CD14-positive monocyte (primary cell): Measurements from ENCODE around the gene KBTBD8. TPM values are rescaled to one million over a fixed set of nuclear protein-coding genes. Genes with fewer than 3 reads are reported as not detected.

ENCODE experiments used
- DNase-seq, 3 donors: peaks; one replicate each; pipeline ENCODE4 v3.0.0-alpha.2; 2011 to 2022
- H2AFZ ChIP-seq: 2 replicates; pipeline ENCODE4 v1.6.0; 2012; ENCODE audit warnings: mild to moderate bottlenecking, low read depth, low read length, inconsistent platforms; ENCODE audit not compliant: insufficient read depth, poor library complexity, severe bottlenecking
- H3K27ac ChIP-seq, 2 donors: 1 replicate in 1 of 2; 2 replicates in 1 of 2; pipeline ENCODE4 v1.5.1; 2012 to 2013; ENCODE audit warnings: low read length in 2 of 2, control low read depth in 1 of 2, inconsistent platforms in 1 of 2, low read depth in 1 of 2, mild to moderate bottlenecking in 1 of 2
- H3K27me3 ChIP-seq, 2 donors: one replicate each; pipeline versions ENCODE4 v1.6.0 to v1.6.1; 2011 to 2013; ENCODE audit warnings: low read length in 2 of 2; ENCODE audit not compliant: control insufficient read depth in 2 of 2, insufficient read depth in 2 of 2
- H3K36me3 ChIP-seq, 2 donors: replicated peaks in 1 of 2; 1 replicate in 1 of 2; 2 replicates in 1 of 2; pipeline versions ENCODE4 v1.5.1 to v1.6.1; 2012 to 2013; ENCODE audit warnings: low read length in 2 of 2, control low read depth in 1 of 2, inconsistent platforms in 1 of 2, mild to moderate bottlenecking in 1 of 2; ENCODE audit not compliant: insufficient read depth in 2 of 2, control insufficient read depth in 1 of 2
- H3K4me1 ChIP-seq, 2 donors: 1 replicate in 1 of 2; 2 replicates in 1 of 2; pipeline versions ENCODE4 v1.5.1 to v1.6.1; 2012 to 2013; ENCODE audit warnings: low read length in 2 of 2, control low read depth in 1 of 2, inconsistent platforms in 1 of 2, mild to moderate bottlenecking in 1 of 2, moderate library complexity in 1 of 2; ENCODE audit not compliant: insufficient read depth in 2 of 2, control insufficient read depth in 1 of 2
- H3K4me2 ChIP-seq: replicated peaks from 2 replicates; pipeline ENCODE3; 2012; ENCODE audit warnings: low read length, moderate library complexity, mild to moderate bottlenecking; ENCODE audit not compliant: poor library complexity, severe bottlenecking; ENCODE audit errors: extremely low read depth
- H3K4me3 ChIP-seq, 3 experiments: fragments of 200-600 bp in 1 of 3; sonication (generic) in 1 of 3; replicated peaks in 1 of 3; 1 replicate in 2 of 3; 2 replicates in 1 of 3; pipeline ENCODE4 v1.5.1; 2011 to 2013; ENCODE audit warnings: low read length in 3 of 3, mild to moderate bottlenecking in 3 of 3, control low read depth in 2 of 3, low read depth in 2 of 3, inconsistent platforms in 1 of 3, moderate library complexity in 1 of 3
- H3K79me2 ChIP-seq: 2 replicates; pipeline ENCODE4 v1.6.0; 2012; ENCODE audit warnings: mild to moderate bottlenecking, control low read depth, inconsistent platforms, low read length, moderate library complexity; ENCODE audit not compliant: insufficient read depth
- H3K9ac ChIP-seq: 2 replicates; pipeline ENCODE4 v1.6.0; 2017; ENCODE audit warnings: low read length, mild to moderate bottlenecking; ENCODE audit not compliant: insufficient read depth, poor library complexity, severe bottlenecking
- H3K9me3 ChIP-seq, 2 donors: replicated peaks in 1 of 2; 1 replicate in 1 of 2; 2 replicates in 1 of 2; pipeline versions ENCODE4 v1.5.1 to v1.6.1; 2012 to 2013; ENCODE audit warnings: low read length in 2 of 2, control low read depth in 1 of 2; ENCODE audit not compliant: control insufficient read depth in 1 of 2, insufficient read depth in 1 of 2
- H4K20me1 ChIP-seq: 2 replicates; pipeline ENCODE4 v1.6.0; 2012; ENCODE audit warnings: mild to moderate bottlenecking, low read length, control low read depth, moderate library complexity; ENCODE audit not compliant: insufficient read depth
- H3K27ac Mint-ChIP-seq, 7 donors: one replicate each; pipeline ENCODE4 v1.8.0; 2020; ENCODE audit warnings: mild to moderate bottlenecking in 7 of 7, mixed read lengths in 7 of 7, moderate library complexity in 6 of 7, inconsistent platforms in 2 of 7
- H3K27me3 Mint-ChIP-seq, 3 donors: one replicate each; pipeline ENCODE4 v1.8.0; 2021 to 2022; ENCODE audit warnings: low read depth in 3 of 3, mild to moderate bottlenecking in 3 of 3, mixed read lengths in 3 of 3, moderate library complexity in 3 of 3, inconsistent platforms in 1 of 3
- H3K36me3 Mint-ChIP-seq, 2 donors: one replicate each; pipeline ENCODE4 v1.8.0; 2020; ENCODE audit warnings: mixed read lengths in 2 of 2, inconsistent platforms in 1 of 2, mild to moderate bottlenecking in 1 of 2
- H3K4me1 Mint-ChIP-seq: one replicate; pipeline ENCODE4 v1.8.0; 2020; ENCODE audit warnings: mild to moderate bottlenecking, mixed read lengths
- H3K4me3 Mint-ChIP-seq, 2 donors: one replicate each; pipeline ENCODE4 v1.8.0; 2020; ENCODE audit warnings: mild to moderate bottlenecking in 2 of 2, mixed read lengths in 2 of 2, moderate library complexity in 1 of 2
- H3K9me3 Mint-ChIP-seq, 7 donors: one replicate each; pipeline ENCODE4 v1.8.0; 2020 to 2022; ENCODE audit warnings: mixed read lengths in 7 of 7, mild to moderate bottlenecking in 6 of 7, moderate library complexity in 6 of 7, inconsistent platforms in 2 of 7
- CTCF ChIP-seq: fragments of 200-600 bp; IDR thresholded peaks from one replicate; pipeline ENCODE4 v1.8.0; 2022; ENCODE audit warnings: antibody characterized with exemption, mild to moderate bottlenecking
- WGBS: methylation state at CpG from one replicate; pipeline ENCODE4 v1.1.5; 2013; ENCODE audit warnings: missing lambda C conversion rate; ENCODE audit not compliant: insufficient coverage; 5-methylcytosine and 5-hydroxymethylcytosine counted together
- intact Hi-C, 2 donors: fragments of 100-400 bp; cut with micrococcal nuclease; formaldehyde crosslinking; loops; one replicate each; pipeline versions ENCODE4 v1.15.0 to v1.15.1; 2023
- polyA minus RNA-seq: library from RNA; depleted of rRNA, polyadenylated mRNA; stranded (reverse); fragments of >200 nt; gene quantifications from 2 replicates; pipeline ENCODE4 v1.2.3, GENCODE V29; 2012
- polyA plus RNA-seq, 3 donors: library from polyadenylated mRNA; depleted of rRNA in 1 of 3; unstranded in 2 of 3; stranded (reverse) in 1 of 3; fragments of 300-500 nt in 2 of 3; fragments of >200 nt in 1 of 3; fragmentation: Illumina TruSeq in 2 of 3; gene quantifications; 1 replicate in 2 of 3; 2 replicates in 1 of 3; pipeline ENCODE4 v1.2.3, GENCODE V29; 2012 to 2021
- total RNA-seq, 12 experiments: library from RNA in 1 of 12; stranded (reverse) in 1 of 12; fragments of 120-200 nt in 1 of 12; gene quantifications; one replicate each; pipeline ENCODE4 v1.2.4 and lab custom pipeline; 2013 to 2026; ENCODE audit warnings: mixed read lengths in 6 of 12, inconsistent platforms in 1 of 12

KBTBD8 gene, protein sequence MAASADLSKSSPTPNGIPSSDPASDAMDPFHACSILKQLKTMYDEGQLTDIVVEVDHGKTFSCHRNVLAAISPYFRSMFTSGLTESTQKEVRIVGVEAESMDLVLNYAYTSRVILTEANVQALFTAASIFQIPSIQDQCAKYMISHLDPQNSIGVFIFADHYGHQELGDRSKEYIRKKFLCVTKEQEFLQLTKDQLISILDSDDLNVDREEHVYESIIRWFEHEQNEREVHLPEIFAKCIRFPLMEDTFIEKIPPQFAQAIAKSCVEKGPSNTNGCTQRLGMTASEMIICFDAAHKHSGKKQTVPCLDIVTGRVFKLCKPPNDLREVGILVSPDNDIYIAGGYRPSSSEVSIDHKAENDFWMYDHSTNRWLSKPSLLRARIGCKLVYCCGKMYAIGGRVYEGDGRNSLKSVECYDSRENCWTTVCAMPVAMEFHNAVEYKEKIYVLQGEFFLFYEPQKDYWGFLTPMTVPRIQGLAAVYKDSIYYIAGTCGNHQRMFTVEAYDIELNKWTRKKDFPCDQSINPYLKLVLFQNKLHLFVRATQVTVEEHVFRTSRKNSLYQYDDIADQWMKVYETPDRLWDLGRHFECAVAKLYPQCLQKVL
- total RNA-seq (2013), result 6.2 TPM
- polyA plus RNA-seq (10 to 100 TPM in 1 of 3 donors, 1 to 10 TPM in 2; 3.0 to 11.7 (median 3.2) TPM), polyA minus RNA-seq (4.5 and 4.6 TPM in 2 replicates), total RNA-seq (lab: John Stamatoyannopoulos, UW) (68.5 to 631 (median 491) reads per million in 11 experiments)

- intact Hi-C loops, result no loop called here
- H3K79me2 ChIP-seq, result peaks cover 15% of the 10 kb centered on the region
These were observed at the start of gene KBTBD8 for GRCh38 chr3:66998113-66998903. Gene KBTBD8 (plus strand): TSS chr3:66998307. CDS start chr3:66998356, 49 bp downstream.

More at GRCh38 chr3:66998113-66998903, at the start of gene KBTBD8:
- Histone ChIP-seq H3K4me3 (peak within 1 kb of the TSS; percentile 76 to 88 (median 87)), H3K9me3 (no peaks in the 10 kb centered on the region), H3K4me1 (peaks cover 27 to 35% of the 10 kb centered on the region in 2 donors), H3K4me2 (peak within 1 kb of the TSS; percentile 82), H3K36me3 (peaks cover 7 to 10% of the 10 kb centered on the region in 2 donors), H4K20me1 (no peaks in the 10 kb centered on the region), H3K27ac (peak within 1 kb of the TSS; percentile 83 to 88), H3K9ac (peak within 1 kb of the TSS; percentile 81), H3K27me3 (no peaks in the 10 kb centered on the region), H2AFZ (peak within 1 kb of the TSS; percentile 87)
- peaks cover 11 to 17% of the 10 kb centered on the region in 2 donors for H3K36me3 Mint-ChIP-seq
- TF ChIP-seq CTCF, result no peak
- peak within 1 kb of the TSS; percentile 86 to 92 for H3K4me3 Mint-ChIP-seq
- under 1% methylated on average over 54 of the region's 75 CpGs for WGBS
- H3K27ac Mint-ChIP-seq, result peak within 1 kb of the TSS; percentile 85 to 96 (median 91)
- peaks cover 33% of the 10 kb centered on the region for H3K4me1 Mint-ChIP-seq
- DNase-seq, result peak; percentile 97 to 98 (median 98)
- peaks cover 5 to 7% (median 7%) of the 10 kb centered on the region in 3 donors for H3K27me3 Mint-ChIP-seq
- H3K9me3 Mint-ChIP-seq, result no peaks in the 10 kb centered on the region
